Body of pancreas (tissue), 4 donors: ENCODE results near the gene WDFY4.

Experiments
- CTCF ChIP-seq, 7 experiments: fragments of 450-650 bp in 4 of 7; fragments of 200-600 bp in 3 of 7; sonication (generic) in 3 of 7; IDR thresholded peaks; one replicate each; pipeline ENCODE4 v1.5.1; 2016 to 2019; ENCODE audit warnings: antibody characterized with exemption in 7 of 7
- POLR2A ChIP-seq, 3 donors: fragments of 450-650 bp; IDR thresholded peaks; one replicate each; pipeline ENCODE4 v1.6.1; 2016; ENCODE audit warnings: antibody characterized with exemption in 3 of 3, mild to moderate bottlenecking in 2 of 3

GRCh38 chr10:48973065-48973464 lies 288.4 kb downstream of the WDFY4 start:
- TF ChIP-seq CTCF (IDR thresholded peaks at IDR 0.05) (no peak), POLR2A (IDR thresholded peaks at IDR 0.05) (no peak)
